Hypothalamus (tissue), 51 donors: ENCODE measurements around the gene TMEM219.

Experiments
- DNase-seq, 51 donors: peaks; one replicate each; lab custom pipeline; 2025; lab: John Stamatoyannopoulos, UW

The TMEM219 gene

GRCh38 chr16:29978564-29979270 is 16.8 kb downstream of the TMEM219 start:
- no peak for DNase-seq

- DNase-seq: no peak
Measured at GRCh38 chr16:29982560-29983419, 20.9 kb downstream of the TMEM219 start.

- no peak for DNase-seq
Measured at GRCh38 chr16:29983420-29984136, 21.7 kb downstream of the TMEM219 start.

GRCh38 chr16:29984137-29984763 is 22.4 kb downstream of the TMEM219 start:
- no peak for DNase-seq

GRCh38 chr16:29984764-29985147 is 22.9 kb downstream of the TMEM219 start:
- no peak for DNase-seq

- DNase-seq: no peak
Measured at GRCh38 chr16:29985271-29985811, 23.5 kb downstream of the TMEM219 start.

GRCh38 chr16:29986231-29986630 is 24.4 kb downstream of the TMEM219 start:
- DNase-seq: no peak

GRCh38 chr16:29986931-29987330 is 25.1 kb downstream of the TMEM219 start:
- no peak for DNase-seq

- no peak for DNase-seq
Measured at GRCh38 chr16:29987371-29988085, 25.6 kb downstream of the TMEM219 start.

GRCh38 chr16:29988346-29989075 is 26.6 kb downstream of the TMEM219 start:
- DNase-seq: no peak

- DNase-seq: no peak
Measured at GRCh38 chr16:29989111-29989858, 27.4 kb downstream of the TMEM219 start.

GRCh38 chr16:29990034-29990433 is 28.2 kb downstream of the TMEM219 start:
- no peak for DNase-seq

GRCh38 chr16:29990883-29991570 is 29.1 kb downstream of the TMEM219 start:
- DNase-seq: no peak

GRCh38 chr16:29991571-29991904 is 29.7 kb downstream of the TMEM219 start:
- no peak for DNase-seq

- peak in 1 of 51 donors; percentile 6 for DNase-seq
Measured at GRCh38 chr16:29992344-29992967, 30.6 kb downstream of the TMEM219 start.

- DNase-seq: no peak
Measured at GRCh38 chr16:29993191-29993902, 31.5 kb downstream of the TMEM219 start.
